ENCODE results near the gene DDAH1. TPM values are rescaled to one million over a fixed set of nuclear protein-coding genes. Genes with fewer than 3 reads are reported as not detected.

DDAH1 gene
- total and polyA plus RNA-seq, 2 experiments from 2014 or later: 29.4 to 41.7 TPM

DNA sequence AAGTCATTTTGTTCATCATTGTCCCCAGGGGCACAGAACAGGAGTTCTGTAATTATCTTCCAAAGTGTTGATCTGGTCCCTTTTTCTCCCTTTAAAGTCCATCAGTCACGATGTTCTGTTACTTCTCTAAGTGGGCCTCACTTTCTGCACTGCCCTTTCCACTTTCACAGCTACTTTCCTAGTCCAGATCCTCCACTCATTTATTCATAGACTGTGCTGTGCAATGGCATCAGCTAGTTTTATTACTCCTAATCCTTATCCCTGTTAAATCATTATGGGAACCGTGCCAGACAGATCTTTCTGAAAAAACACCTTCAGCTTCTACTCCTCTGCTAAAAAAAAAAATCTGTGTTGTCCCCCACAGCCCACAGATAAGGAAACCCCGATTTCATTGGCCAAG, 124.5 kb downstream of the DDAH1 start:
- H3K4me1 Mint-ChIP-seq: peaks cover 47% of the 10 kb centered on the region
- Histone ChIP-seq H3K36me3 (ENCODE audit: insufficient read depth) (no peaks in the 10 kb centered on the region), H3K4me1 (ENCODE audit: insufficient read depth) (peaks cover 26% of the 10 kb centered on the region), H3K4me2 (no peak overlapping the region), H2AFZ (no peak overlapping the region), H3K4me3 (no peak overlapping the region), H3K27me3 (ENCODE audit: insufficient read depth) (no peaks in the 10 kb centered on the region), H3K9me2 (ENCODE audit: insufficient read depth) (no peaks in the 10 kb centered on the region), H4K20me1 (replicated peaks; ENCODE audit: insufficient read depth) (no peaks in the 10 kb centered on the region), H3K79me2 (replicated peaks; ENCODE audit: insufficient read depth) (no peaks in the 10 kb centered on the region), H3K27ac (ENCODE audit: low read depth) (no peak overlapping the region), H3F3A (replicated peaks; ENCODE audit: low read depth) (no peaks in the 10 kb centered on the region)
- no peak for DNase-seq (ENCODE audit: low spot score)
- H3K9me3 Mint-ChIP-seq: no peaks in the 10 kb centered on the region
- peaks cover 7% of the 10 kb centered on the region for H3K27me3 Mint-ChIP-seq (ENCODE audit: insufficient read depth, low read depth, poor library complexity)
- peak overlapping the region; percentile 69 for H3K27ac Mint-ChIP-seq
- H3K4me3 Mint-ChIP-seq: no peak overlapping the region
- no peak for ATAC-seq
- no peaks in the 10 kb centered on the region for H3K36me3 Mint-ChIP-seq (ENCODE audit: low read depth)
- no peak for TF ChIP-seq ZNF331 (CRISPR knock-in tag; IDR thresholded peaks at IDR 0.05; ENCODE audit: low read depth)

GRCh38 chr1:85339656-85340399, 125.1 kb downstream of the DDAH1 start:
- H3K27ac ChIP-seq (ENCODE audit: low read depth): no peak overlapping the region
- no peaks in the 10 kb centered on the region for H3K27me3 ChIP-seq (ENCODE audit: insufficient read depth)
- no peaks in the 10 kb centered on the region for H3K79me2 ChIP-seq (replicated peaks; ENCODE audit: insufficient read depth)
- peaks cover 42% of the 10 kb centered on the region for H3K4me1 Mint-ChIP-seq
- no peak overlapping the region for H3K4me3 ChIP-seq
- H3F3A ChIP-seq (replicated peaks; ENCODE audit: low read depth): no peaks in the 10 kb centered on the region
- H3K4me1 ChIP-seq (ENCODE audit: insufficient read depth): peaks cover 21% of the 10 kb centered on the region
- H3K27me3 Mint-ChIP-seq (ENCODE audit: insufficient read depth, low read depth, poor library complexity): peaks cover 7% of the 10 kb centered on the region
- H3K36me3 Mint-ChIP-seq (ENCODE audit: low read depth): no peaks in the 10 kb centered on the region
- no peak for DNase-seq (ENCODE audit: low spot score)
- no peaks in the 10 kb centered on the region for H3K9me2 ChIP-seq (ENCODE audit: insufficient read depth)
- ATAC-seq: no peak
- TF ChIP-seq CREB1 (CRISPR knock-in tag; IDR thresholded peaks at IDR 0.05; ENCODE audit: low read depth) (no peak), JUNB (IDR thresholded peaks at IDR 0.05; ENCODE audit: unreplicated experiment) (no peak), EZH2phosphoT487 (IDR thresholded peaks at IDR 0.05; ENCODE audit: unreplicated experiment) (no peak)
- TF ChIP-seq, protein P1, sequence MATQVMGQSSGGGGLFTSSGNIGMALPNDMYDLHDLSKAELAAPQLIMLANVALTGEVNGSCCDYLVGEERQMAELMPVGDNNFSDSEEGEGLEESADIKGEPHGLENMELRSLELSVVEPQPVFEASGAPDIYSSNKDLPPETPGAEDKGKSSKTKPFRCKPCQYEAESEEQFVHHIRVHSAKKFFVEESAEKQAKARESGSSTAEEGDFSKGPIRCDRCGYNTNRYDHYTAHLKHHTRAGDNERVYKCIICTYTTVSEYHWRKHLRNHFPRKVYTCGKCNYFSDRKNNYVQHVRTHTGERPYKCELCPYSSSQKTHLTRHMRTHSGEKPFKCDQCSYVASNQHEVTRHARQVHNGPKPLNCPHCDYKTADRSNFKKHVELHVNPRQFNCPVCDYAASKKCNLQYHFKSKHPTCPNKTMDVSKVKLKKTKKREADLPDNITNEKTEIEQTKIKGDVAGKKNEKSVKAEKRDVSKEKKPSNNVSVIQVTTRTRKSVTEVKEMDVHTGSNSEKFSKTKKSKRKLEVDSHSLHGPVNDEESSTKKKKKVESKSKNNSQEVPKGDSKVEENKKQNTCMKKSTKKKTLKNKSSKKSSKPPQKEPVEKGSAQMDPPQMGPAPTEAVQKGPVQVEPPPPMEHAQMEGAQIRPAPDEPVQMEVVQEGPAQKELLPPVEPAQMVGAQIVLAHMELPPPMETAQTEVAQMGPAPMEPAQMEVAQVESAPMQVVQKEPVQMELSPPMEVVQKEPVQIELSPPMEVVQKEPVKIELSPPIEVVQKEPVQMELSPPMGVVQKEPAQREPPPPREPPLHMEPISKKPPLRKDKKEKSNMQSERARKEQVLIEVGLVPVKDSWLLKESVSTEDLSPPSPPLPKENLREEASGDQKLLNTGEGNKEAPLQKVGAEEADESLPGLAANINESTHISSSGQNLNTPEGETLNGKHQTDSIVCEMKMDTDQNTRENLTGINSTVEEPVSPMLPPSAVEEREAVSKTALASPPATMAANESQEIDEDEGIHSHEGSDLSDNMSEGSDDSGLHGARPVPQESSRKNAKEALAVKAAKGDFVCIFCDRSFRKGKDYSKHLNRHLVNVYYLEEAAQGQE (IDR thresholded peaks at IDR 0.05; ENCODE audit: unreplicated experiment): no peak
- H3K9me3 Mint-ChIP-seq: no peaks in the 10 kb centered on the region
- H3K4me2 ChIP-seq: no peak overlapping the region
- H2AFZ ChIP-seq: no peak overlapping the region
- H3K27ac Mint-ChIP-seq: no peak overlapping the region; the same call in 1 of the 2 replicates
- no peaks in the 10 kb centered on the region for H3K36me3 ChIP-seq (ENCODE audit: insufficient read depth)
- no peaks in the 10 kb centered on the region for H4K20me1 ChIP-seq (replicated peaks; ENCODE audit: insufficient read depth)
- no peak overlapping the region for H3K4me3 Mint-ChIP-seq

DNA sequence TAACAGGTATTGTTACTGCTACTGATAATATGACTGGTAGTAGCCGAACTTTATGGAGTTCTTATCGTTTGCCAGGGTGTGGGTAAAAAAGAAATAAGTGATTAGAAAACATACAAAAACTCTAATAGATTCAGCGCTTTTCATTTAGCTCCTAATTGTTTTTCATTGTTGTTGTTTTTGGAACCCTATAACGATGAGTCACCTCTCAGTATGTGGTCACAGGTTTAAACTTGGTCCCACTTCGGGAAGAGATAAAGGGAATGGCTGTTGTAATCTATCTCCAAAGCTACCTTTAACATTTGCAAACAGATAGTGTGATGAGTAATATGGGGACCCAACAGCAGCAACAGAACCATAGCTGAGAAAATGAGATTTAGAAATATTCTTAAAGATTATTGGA, 125.9 kb downstream of the DDAH1 start:
- H3K27me3 Mint-ChIP-seq (ENCODE audit: insufficient read depth, low read depth, poor library complexity): peaks cover 7% of the 10 kb centered on the region
- Histone ChIP-seq H3F3A (replicated peaks; ENCODE audit: low read depth) (no peaks in the 10 kb centered on the region), H4K20me1 (replicated peaks; ENCODE audit: insufficient read depth) (no peaks in the 10 kb centered on the region), H3K36me3 (ENCODE audit: insufficient read depth) (no peaks in the 10 kb centered on the region), H3K27ac (ENCODE audit: low read depth) (no peak overlapping the region), H3K27me3 (ENCODE audit: insufficient read depth) (no peaks in the 10 kb centered on the region), H3K4me3 (no peak overlapping the region), H3K9me2 (ENCODE audit: insufficient read depth) (no peaks in the 10 kb centered on the region), H3K79me2 (replicated peaks; ENCODE audit: insufficient read depth) (no peaks in the 10 kb centered on the region), H3K4me2 (no peak overlapping the region), H2AFZ (no peak overlapping the region), H3K4me1 (ENCODE audit: insufficient read depth) (peaks cover 17% of the 10 kb centered on the region)
- H3K4me3 Mint-ChIP-seq: no peak overlapping the region
- no peak for ATAC-seq
- H3K27ac Mint-ChIP-seq: no peak overlapping the region
- no peaks in the 10 kb centered on the region; the same call in 2 of the 3 replicates for H3K9me3 Mint-ChIP-seq
- peaks cover 1% of the 10 kb centered on the region; the same call in 1 of the 3 replicates for H3K36me3 Mint-ChIP-seq (ENCODE audit: low read depth)
- TF ChIP-seq ZNF462 (CRISPR knock-in tag; IDR thresholded peaks at IDR 0.05): no peak
- TF ChIP-seq STAT1 (IDR thresholded peaks at IDR 0.05; ENCODE audit: unreplicated experiment): no peak
- DNase-seq (ENCODE audit: low spot score): no peak
- peaks cover 36% of the 10 kb centered on the region for H3K4me1 Mint-ChIP-seq

All from GM23338 (cell line).